Hepatocyte (in vitro differentiated cells): ENCODE results near the gene DOCK3.
"Not testable (repeated sequence)": the region's sequence is repeated elsewhere in the genome, so short reads cannot be mapped to it uniquely, and the experiment has no call there.

ENCODE experiments used
- CTCF ChIP-seq: fragments of 200-600 bp; sonication (generic); IDR thresholded peaks from 2 replicates; pipeline ENCODE4 v1.5.1; 2016; ENCODE audit warnings: antibody characterized with exemption, mild to moderate bottlenecking; ENCODE audit not compliant: poor library complexity
- EZH2 ChIP-seq: fragments of 200-600 bp; sonication (generic); IDR thresholded peaks from 2 replicates; pipeline ENCODE4 v1.6.1; 2016; ENCODE audit warnings: antibody characterized with exemption, mild to moderate bottlenecking, borderline replicate concordance
- EZH2phosphoT487 ChIP-seq: fragments of 200-600 bp; sonication (generic); IDR thresholded peaks from one replicate; pipeline ENCODE4 v1.6.1; 2018; ENCODE audit warnings: antibody characterized with exemption, mild to moderate bottlenecking, low read depth, moderate library complexity; ENCODE audit not compliant: unreplicated experiment, severe bottlenecking

GRCh38 chr3:50978586-50978985 lies 303.9 kb downstream of the DOCK3 start:
- TF ChIP-seq CTCF, EZH2, EZH2phosphoT487: not testable (repeated sequence)
